ENCODE data around the gene ECHDC1. TPM values are rescaled to one million over a fixed set of nuclear protein-coding genes. Genes with fewer than 3 reads are reported as not detected.

ECHDC1 gene
- total RNA-seq, 1 donor from 2014 or later: 109 TPM

DNA sequence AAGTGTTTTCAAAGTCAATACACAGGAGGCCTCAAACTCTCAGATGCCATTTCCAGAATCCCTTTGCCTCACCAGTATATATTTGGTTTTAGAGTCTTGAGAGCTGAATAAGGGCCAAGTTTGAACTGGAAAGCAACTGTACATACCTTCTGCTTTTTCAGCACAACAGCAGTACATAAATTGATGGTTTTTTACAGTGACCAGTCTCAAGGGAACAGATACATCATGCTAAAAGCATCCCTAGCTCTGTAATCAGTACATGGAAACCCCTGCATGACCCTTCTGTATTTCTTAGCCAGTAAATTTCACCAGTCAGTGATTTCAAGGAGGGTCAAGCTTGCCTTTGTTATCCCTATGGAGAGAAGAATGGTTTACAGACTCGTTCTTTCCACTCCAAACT lies 40.6 kb upstream of the ECHDC1 start:
- no peak overlapping the region for H3K4me3 ChIP-seq
- H3K27me3 ChIP-seq (ENCODE audit: low read depth): no peaks in the 10 kb centered on the region
- DNase-seq: no peak
- ATAC-seq: no peak
- no peaks in the 10 kb centered on the region for H3K4me1 ChIP-seq
- no peaks in the 10 kb centered on the region for H3K9me3 ChIP-seq
- no peaks in the 10 kb centered on the region for H3K36me3 ChIP-seq
- no peak overlapping the region for H3K27ac ChIP-seq
- TF ChIP-seq CTCF (IDR thresholded peaks at IDR 0.05): no peak
- intact Hi-C loops (cut with DNase I): no loop called here

- DNase-seq (no peak), ATAC-seq (no peak)
- intact Hi-C loops (cut with DNase I): no loop called here
- H3K27me3 ChIP-seq (ENCODE audit: low read depth): no peaks in the 10 kb centered on the region
- H3K9me3 ChIP-seq: no peaks in the 10 kb centered on the region
- H3K4me1 ChIP-seq: no peaks in the 10 kb centered on the region
- H3K36me3 ChIP-seq: no peaks in the 10 kb centered on the region
- H3K27ac ChIP-seq: no peak overlapping the region
- no peak for TF ChIP-seq CTCF (IDR thresholded peaks at IDR 0.05)
- H3K4me3 ChIP-seq: no peak overlapping the region
Observed at GRCh38 chr6:127382413-127382812, 39.0 kb upstream of the ECHDC1 start.

DNA sequence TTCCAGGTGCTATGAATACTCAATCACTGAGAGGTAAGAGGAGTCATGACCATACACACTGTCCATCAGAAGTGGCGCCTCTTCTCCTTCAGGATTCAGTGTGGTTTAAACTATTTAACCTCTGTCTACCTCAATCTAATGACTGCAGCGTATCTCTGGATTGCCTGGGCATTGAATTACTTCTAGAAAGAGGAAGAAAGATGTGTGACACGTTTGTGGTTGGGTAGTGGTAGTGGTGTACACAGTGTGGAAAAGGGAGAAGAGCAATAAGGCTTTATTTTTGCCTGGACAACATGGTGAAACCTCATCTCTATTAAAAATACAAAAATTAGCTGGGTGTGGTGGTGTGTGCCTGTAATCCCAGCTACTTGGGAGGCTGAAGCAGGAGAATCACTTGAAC lies 38.0 kb upstream of the ECHDC1 start:
- intact Hi-C loops (cut with DNase I): no loop called here
- no peak overlapping the region for H3K4me3 ChIP-seq
- no peaks in the 10 kb centered on the region for H3K36me3 ChIP-seq
- TF ChIP-seq CTCF (IDR thresholded peaks at IDR 0.05): no peak
- DNase-seq (no peak), ATAC-seq (peak in 1 of 2 donors; percentile 29)
- no peaks in the 10 kb centered on the region for H3K4me1 ChIP-seq
- no peak overlapping the region for H3K27ac ChIP-seq
- no peaks in the 10 kb centered on the region for H3K27me3 ChIP-seq (ENCODE audit: low read depth)
- no peaks in the 10 kb centered on the region for H3K9me3 ChIP-seq

- TF ChIP-seq CTCF (IDR thresholded peaks at IDR 0.05): no peak
- Histone ChIP-seq H3K4me3 (no peak overlapping the region), H3K36me3 (no peaks in the 10 kb centered on the region), H3K4me1 (no peaks in the 10 kb centered on the region), H3K27ac (no peak overlapping the region), H3K27me3 (ENCODE audit: low read depth) (no peaks in the 10 kb centered on the region), H3K9me3 (no peaks in the 10 kb centered on the region)
- intact Hi-C loops (cut with DNase I): no loop called here
- DNase-seq (no peak), ATAC-seq (no peak)
Observed at GRCh38 chr6:127376685-127377084, 33.3 kb upstream of the ECHDC1 start.

DNA sequence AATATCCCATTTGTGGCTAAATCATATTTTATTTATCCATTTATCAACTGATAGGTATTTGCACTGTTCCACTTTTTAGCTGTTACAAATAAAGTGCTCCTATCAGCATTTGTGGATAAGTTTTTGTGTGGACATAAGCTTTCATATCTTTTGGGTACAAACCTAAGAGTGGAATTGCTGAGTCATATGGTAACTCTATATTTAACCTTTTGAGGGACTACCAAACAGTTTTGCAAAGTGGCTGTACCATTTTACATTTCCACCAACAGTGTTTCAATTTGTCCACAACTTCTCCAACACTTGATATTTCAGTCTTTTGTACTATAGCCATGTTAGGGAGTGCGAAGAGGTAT lies 23.6 kb upstream of the ECHDC1 start:
- H3K27me3 ChIP-seq (ENCODE audit: low read depth): no peaks in the 10 kb centered on the region
- DNase-seq (no peak), ATAC-seq (no peak)
- peaks cover 4% of the 10 kb centered on the region for H3K9me3 ChIP-seq
- TF ChIP-seq CTCF (IDR thresholded peaks at IDR 0.05): no peak
- H3K4me1 ChIP-seq: peaks cover 3% of the 10 kb centered on the region
- H3K4me3 ChIP-seq: no peak overlapping the region
- H3K36me3 ChIP-seq: no peaks in the 10 kb centered on the region
- H3K27ac ChIP-seq: no peak overlapping the region
- intact Hi-C loops (cut with DNase I): no loop called here

Measured in lower lobe of right lung (tissue), 2 donors.